Heart left ventricle (tissue), 16 donors: ENCODE results near the gene TGIF1. TPM values are rescaled to one million over a fixed set of nuclear protein-coding genes. Genes with fewer than 3 reads are reported as not detected.

ENCODE experiments used
- ATAC-seq, 4 donors: fragments of 200-7000 bp; cut with Tn5 transposase; one replicate each; pipeline ENCODE4 v1.9.1; 2020 to 2022; ENCODE audit warnings: moderate library complexity in 4 of 4, mild to moderate bottlenecking in 3 of 4, moderate number of reproducible peaks in 1 of 4
- DNase-seq, 5 donors: peaks; one replicate each; pipeline ENCODE4 v3.0.0-alpha.2; 2020
- H3K27ac ChIP-seq, 12 donors: fragments of 200-600 bp; sonication (generic) in 4 of 12; one replicate each; pipeline versions ENCODE4 v1.5.0 to v1.8.0; 2016 to 2022; ENCODE audit warnings: mild to moderate bottlenecking in 2 of 12
- H3K27me3 ChIP-seq, 9 donors: fragments of 200-600 bp; sonication (generic) in 2 of 9; one replicate each; pipeline versions ENCODE4 v1.5.1 to v1.8.0; 2016 to 2022; ENCODE audit warnings: mild to moderate bottlenecking in 3 of 9
- H3K36me3 ChIP-seq, 9 donors: fragments of 200-600 bp; sonication (generic) in 2 of 9; one replicate each; pipeline versions ENCODE4 v1.5.0 to v1.8.0; 2018 to 2022; ENCODE audit warnings: mild to moderate bottlenecking in 2 of 9
- H3K4me1 ChIP-seq, 12 donors: fragments of 200-600 bp; sonication (generic) in 4 of 12; one replicate each; pipeline versions ENCODE4 v1.5.0 to v1.8.0; 2016 to 2022; ENCODE audit warnings: mild to moderate bottlenecking in 3 of 12
- H3K4me3 ChIP-seq, 12 donors: fragments of 200-600 bp; sonication (generic) in 4 of 12; one replicate each; pipeline versions ENCODE4 v1.5.0 to v1.8.0; 2017 to 2022; ENCODE audit warnings: mild to moderate bottlenecking in 9 of 12, moderate library complexity in 4 of 12
- H3K9me3 ChIP-seq, 12 donors: fragments of 200-600 bp; sonication (generic) in 4 of 12; one replicate each; pipeline versions ENCODE4 v1.5.0 to v1.8.0; 2016 to 2022; ENCODE audit warnings: mild to moderate bottlenecking in 1 of 12
- POLR2A ChIP-seq, 2 donors: fragments of 450-650 bp; IDR thresholded peaks; one replicate each; pipeline ENCODE4 v1.6.1; 2017; ENCODE audit warnings: antibody characterized with exemption in 2 of 2, mild to moderate bottlenecking in 2 of 2, moderate library complexity in 2 of 2
- WGBS, 4 donors: extraction: QIAGEN DNeasy Blood & Tissue Kit in 2 of 4; methylation state at CpG; one replicate each; pipeline versions ENCODE4 v1.1.5 to v1.1.7; 2013 to 2018; 5-methylcytosine and 5-hydroxymethylcytosine counted together
- intact Hi-C, 10 donors: fragments of 100-400 bp; cut with DNase I; formaldehyde crosslinking; loops; one replicate each; pipeline versions ENCODE4 v1.11.1 to v1.14.2; 2022
- polyA plus RNA-seq, 2 donors: library from polyadenylated mRNA; stranded (reverse); fragments of 200-250 nt; gene quantifications; one replicate each; pipeline ENCODE4 v1.2.3, GENCODE V29; 2013
- total RNA-seq, 9 donors: library from RNA; depleted of rRNA in 2 of 9; stranded (reverse); fragments of >200 nt in 2 of 9; fragmentation: NEBNext Ultra II Directional in 3 of 9; extraction: Animal tissue kit (Norgen Biotek cat#: 25700) in 3 of 9; gene quantifications; one replicate each; pipeline versions ENCODE4 v1.1.0 to v1.2.4, GENCODE V29; 2016 to 2023
- TF ChIP-seq, protein P1 (sequence below), 12 donors: fragments of 200-600 bp; sonication (generic) in 4 of 12; IDR thresholded peaks; one replicate each; pipeline versions ENCODE4 v1.5.0 to v1.8.0; 2018 to 2022; ENCODE audit warnings: antibody characterized with exemption in 12 of 12, mild to moderate bottlenecking in 5 of 12
- donor health status: ischemic (EF 13 %, LVEDD 7.1; RV severe dilation, severe dysfunction).
- donor health status: healthy with polysubstance abuse.
- donor health status: DM: no; HTN: yes; CAD: no.
- donor health status: DM: no; HTN: no; CAD: no.
- donor health status: ischemic (EF 25% LVEDD 6.9; RV normal size, moderate dysfunction).
- donor health status: ischemic (EF 25% LVEDD 5.7; RV mildly dilated, moderate dysfunction).
- donor health status: healthy.
- donor health status: DM: yes; HTN: yes; CAD: no.
- donor health status: ischemic (EF 35%, LVEDD 5.7; RV mildly dilated, moderate dysfunction).
- donor health status: nonischemic (EF 11% LVEDD 7.7; RV severe dilation, severe dysfunction).
- donor health status: DM: yes; HTN: yes; CAD: no.
- donor health status: PGD.
- donor health status: ischemic (EF 29% LVEDD 5.4; RV normal size, mild dysfunction).
- donor health status: nonischemic (EF 23%, LVEDD 6.1; RV moderate dilation, normal function).

TGIF1 gene
- total and polyA plus RNA-seq, 11 donors = 5.0 to 37.5 (median 15.4) TPM

DNA sequence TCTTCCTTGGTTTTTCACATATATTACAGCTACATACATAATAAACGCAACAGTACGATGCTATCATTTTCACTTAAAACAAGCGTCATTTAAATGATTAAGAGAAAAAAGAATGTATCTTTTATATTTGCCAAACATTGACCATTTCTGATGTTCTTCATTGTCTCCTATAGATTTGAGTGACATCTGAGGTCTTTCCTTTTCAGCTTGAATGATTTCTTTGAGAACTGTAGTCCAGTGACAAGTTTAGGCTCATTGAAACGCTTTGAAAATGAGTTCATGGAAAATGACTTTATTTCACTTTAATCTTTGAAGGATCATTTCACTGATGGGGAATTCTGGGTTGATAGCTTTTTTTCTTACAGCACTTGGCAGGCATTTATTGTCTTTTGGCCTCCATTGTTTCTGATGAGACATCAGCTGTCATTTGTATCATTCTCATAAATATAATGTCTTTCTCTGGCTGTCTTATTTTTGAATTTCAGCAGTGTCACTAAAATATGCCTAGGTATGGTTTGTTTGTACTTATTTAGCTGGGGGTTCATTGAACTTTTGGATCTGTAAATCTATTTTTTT is 10.9 kb downstream of the TGIF1 start:
- ATAC-seq (no peak), DNase-seq (no peak)
- intact Hi-C loops = no loop called here
- Histone ChIP-seq H3K36me3 (peaks cover 0 to 42% (median 35%) of the 10 kb centered on the region in 9 donors), H3K27ac (no peak overlapping the region), H3K4me3 (no peak overlapping the region), H3K27me3 (no peaks in the 10 kb centered on the region), H3K9me3 (peaks cover 0 to 22% (median 0%) of the 10 kb centered on the region in 12 donors), H3K4me1 (peaks cover 0 to 32% (median 0%) of the 10 kb centered on the region in 12 donors)
- WGBS, 4 donors = 95 to 97% (median 96%) methylated on average over 4 of the region's 4 CpGs
- TF ChIP-seq, protein P1, sequence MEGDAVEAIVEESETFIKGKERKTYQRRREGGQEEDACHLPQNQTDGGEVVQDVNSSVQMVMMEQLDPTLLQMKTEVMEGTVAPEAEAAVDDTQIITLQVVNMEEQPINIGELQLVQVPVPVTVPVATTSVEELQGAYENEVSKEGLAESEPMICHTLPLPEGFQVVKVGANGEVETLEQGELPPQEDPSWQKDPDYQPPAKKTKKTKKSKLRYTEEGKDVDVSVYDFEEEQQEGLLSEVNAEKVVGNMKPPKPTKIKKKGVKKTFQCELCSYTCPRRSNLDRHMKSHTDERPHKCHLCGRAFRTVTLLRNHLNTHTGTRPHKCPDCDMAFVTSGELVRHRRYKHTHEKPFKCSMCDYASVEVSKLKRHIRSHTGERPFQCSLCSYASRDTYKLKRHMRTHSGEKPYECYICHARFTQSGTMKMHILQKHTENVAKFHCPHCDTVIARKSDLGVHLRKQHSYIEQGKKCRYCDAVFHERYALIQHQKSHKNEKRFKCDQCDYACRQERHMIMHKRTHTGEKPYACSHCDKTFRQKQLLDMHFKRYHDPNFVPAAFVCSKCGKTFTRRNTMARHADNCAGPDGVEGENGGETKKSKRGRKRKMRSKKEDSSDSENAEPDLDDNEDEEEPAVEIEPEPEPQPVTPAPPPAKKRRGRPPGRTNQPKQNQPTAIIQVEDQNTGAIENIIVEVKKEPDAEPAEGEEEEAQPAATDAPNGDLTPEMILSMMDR (IDR thresholded peaks at IDR 0.05) = no peak
- TF ChIP-seq POLR2A (IDR thresholded peaks at IDR 0.05) = no peak

DNA sequence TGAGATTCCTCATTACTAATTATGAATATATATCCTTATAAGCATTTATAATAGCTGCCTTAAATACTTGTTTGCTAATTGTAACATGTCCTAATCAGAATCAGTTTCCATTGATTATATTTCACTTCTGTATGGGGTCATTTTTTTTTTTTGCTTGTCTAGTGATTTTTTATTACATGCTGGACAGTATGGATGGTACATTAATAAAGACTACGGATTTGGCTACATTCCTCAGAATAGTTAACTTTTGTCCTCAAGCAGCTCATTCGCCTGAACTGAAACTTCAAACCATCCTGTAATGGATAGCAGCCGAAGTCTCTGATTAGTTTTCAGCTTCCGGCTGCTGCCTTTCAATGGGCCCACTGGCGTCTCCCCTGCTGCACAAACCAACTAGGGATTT is 11.7 kb downstream of the TGIF1 start:
- no peak overlapping the region for H3K27ac ChIP-seq
- H3K4me3 ChIP-seq = no peak overlapping the region
- intact Hi-C loops = loop anchor here in 1 of 10 donors (2.0 kb wide), 1 partner anchor 177 kb away; no protein-coding TSS in a partner anchor
- H3K36me3 ChIP-seq = peaks cover 0 to 35% (median 29%) of the 10 kb centered on the region in 9 donors
- no peak for DNase-seq
- TF ChIP-seq, protein P1 (IDR thresholded peaks at IDR 0.05) = no peak
- no peak for TF ChIP-seq POLR2A (IDR thresholded peaks at IDR 0.05)
- H3K27me3 ChIP-seq = no peaks in the 10 kb centered on the region
- WGBS, 4 donors = 95 to 99% (median 98%) methylated on average over 5 of the region's 5 CpGs
- peaks cover 0 to 22% (median 0%) of the 10 kb centered on the region in 12 donors for H3K9me3 ChIP-seq
- peaks cover 0 to 33% (median 2%) of the 10 kb centered on the region in 12 donors for H3K4me1 ChIP-seq
- ATAC-seq = no peak

DNA sequence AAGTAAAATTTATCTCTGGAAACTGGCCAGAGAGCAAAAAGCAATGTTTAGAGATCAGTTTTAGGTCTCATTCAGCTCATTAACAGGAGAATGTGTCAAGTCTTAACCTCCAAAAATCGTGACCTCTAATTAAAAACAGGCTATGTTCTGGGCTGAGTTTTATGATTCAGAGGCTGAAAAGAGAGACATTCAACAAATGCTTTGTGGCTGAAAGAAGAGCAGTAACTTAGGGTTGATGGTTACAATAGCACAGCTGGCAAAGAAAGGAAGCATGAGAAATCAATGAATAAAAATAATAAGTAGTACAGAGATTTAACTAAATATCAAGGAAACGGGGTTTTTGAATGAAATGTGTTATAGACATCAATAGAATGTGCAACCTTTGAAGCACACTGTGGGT is 13.1 kb downstream of the TGIF1 start:
- no peak for TF ChIP-seq POLR2A (IDR thresholded peaks at IDR 0.05)
- TF ChIP-seq, protein P1 (IDR thresholded peaks at IDR 0.05) = no peak
- WGBS, 4 donors = 69 to 78% (median 74%) methylated on average over 2 of the region's 2 CpGs

DNA sequence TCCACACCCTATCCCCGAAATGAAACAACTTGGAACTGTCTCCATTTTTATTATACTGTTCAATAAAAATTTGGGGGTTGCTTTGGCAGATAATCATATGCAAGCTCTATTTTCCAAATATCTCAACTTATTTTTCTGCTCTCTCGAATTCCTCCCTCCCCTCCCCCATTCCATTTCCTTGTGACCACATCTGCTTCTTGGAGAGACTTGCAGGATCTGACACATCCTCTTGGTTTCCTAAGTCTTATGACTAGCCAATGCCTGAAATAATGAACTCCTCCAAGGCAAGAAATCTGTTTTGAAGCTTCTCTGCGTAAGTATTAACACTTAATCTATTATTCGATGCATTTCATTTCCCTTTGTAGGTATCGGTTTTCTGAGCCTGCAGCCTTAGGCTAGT is 16.1 kb downstream of the TGIF1 start:
- peaks cover 0 to 4% (median 0%) of the 10 kb centered on the region in 9 donors for H3K36me3 ChIP-seq
- peak in 3 of 4 donors; percentile 55 to 84 (median 59) for ATAC-seq
- DNase-seq = peak in 1 of 5 donors; percentile 35
- peak overlapping the region in 3 of 12 donors; percentile 19 to 53 (median 35) for H3K27ac ChIP-seq
- intact Hi-C loops = loop anchor here in 1 of 10 donors (5.0 kb wide), 1 partner anchor 116 kb away; no protein-coding TSS in a partner anchor
- H3K9me3 ChIP-seq = peaks cover 0 to 16% (median 0%) of the 10 kb centered on the region in 12 donors
- H3K4me1 ChIP-seq = peaks cover 0 to 18% (median 7%) of the 10 kb centered on the region in 12 donors
- no peaks in the 10 kb centered on the region for H3K27me3 ChIP-seq
- TF ChIP-seq POLR2A (IDR thresholded peaks at IDR 0.05) = no peak
- TF ChIP-seq, protein P1 (IDR thresholded peaks at IDR 0.05) = no peak
- WGBS, 4 donors = 48 to 61% (median 55%) methylated on average over 5 of the region's 5 CpGs
- H3K4me3 ChIP-seq = peak overlapping the region in 3 of 12 donors; percentile 0 to 15 (median 8)

More for the DNA sequence above, 13.1 kb downstream of the TGIF1 start:
- no peak overlapping the region for H3K27ac ChIP-seq
- no peak overlapping the region for H3K4me3 ChIP-seq
- DNase-seq (no peak), ATAC-seq (no peak)
- H3K36me3 ChIP-seq = peaks cover 0 to 22% (median 16%) of the 10 kb centered on the region in 9 donors
- peaks cover 0 to 33% (median 7%) of the 10 kb centered on the region in 12 donors for H3K4me1 ChIP-seq
- no peaks in the 10 kb centered on the region for H3K27me3 ChIP-seq
- peaks cover 0 to 22% (median 0%) of the 10 kb centered on the region in 12 donors for H3K9me3 ChIP-seq
- intact Hi-C loops = loop anchor here in 1 of 10 donors (2.0 kb wide), 1 partner anchor 178 kb away; no protein-coding TSS in a partner anchor
